SK-N-MC (cell line): ENCODE data around the gene KITLG.

Source experiments
- EZH2 ChIP-seq: fragments of 200-600 bp; sonication (generic); IDR thresholded peaks from one replicate; pipeline ENCODE4 v1.6.1; 2017; ENCODE audit warnings: antibody characterized with exemption
- POLR2AphosphoS5 ChIP-seq: IDR thresholded peaks from 2 replicates; pipeline ENCODE4 v1.6.1; 2012; ENCODE audit warnings: mild to moderate bottlenecking, low read depth, low read length, borderline replicate concordance

DNA sequence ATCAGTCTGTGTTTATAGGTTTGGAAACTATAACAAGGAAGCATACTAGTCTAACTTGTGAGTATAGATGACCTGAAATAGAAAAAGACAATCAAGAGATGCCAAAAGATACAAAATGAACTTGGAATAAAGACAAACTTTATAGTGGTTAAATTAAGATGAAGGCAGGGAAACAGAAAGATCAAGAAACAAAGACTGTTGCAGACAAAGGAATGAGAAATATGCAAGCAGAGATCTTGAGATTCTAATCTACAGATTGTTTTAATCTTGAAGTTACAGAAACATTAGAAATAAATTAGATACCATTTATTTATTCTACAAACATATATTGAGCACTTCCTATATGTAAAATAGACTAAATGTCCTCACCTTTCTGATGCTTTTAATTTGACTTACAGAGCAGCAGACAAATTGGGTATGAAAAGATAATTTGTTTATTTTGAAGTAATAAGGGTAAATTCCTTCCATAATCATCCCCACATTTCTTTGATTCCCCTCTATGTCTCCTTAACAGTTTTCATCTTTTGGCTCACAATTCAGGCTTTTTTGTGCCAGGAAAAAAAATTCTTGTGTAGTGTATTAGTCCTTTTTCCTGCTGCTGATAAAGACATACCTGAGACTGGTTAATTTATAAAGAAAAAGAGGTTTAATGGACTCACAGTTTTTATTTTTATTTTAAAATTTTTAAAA lies 134.4 kb downstream of the KITLG start:
- TF ChIP-seq POLR2AphosphoS5 (no peak), EZH2 (no peak)
